H1 (cell line): Measurements from ENCODE around the gene CDC42BPB.

Source experiments
- CHD1 ChIP-seq: IDR thresholded peaks from 2 replicates; pipeline ENCODE4 v1.6.1; 2012; ENCODE audit warnings: low read depth, low read length, improper control_type of control experiment
- EP300 ChIP-seq, 2 experiments: IDR thresholded peaks; 1 replicate in 1 of 2; 2 replicates in 1 of 2; pipeline ENCODE4 v1.6.1; 2011 to 2012; ENCODE audit warnings: low read depth in 2 of 2, low read length in 2 of 2, mild to moderate bottlenecking in 2 of 2, borderline replicate concordance in 1 of 2, inconsistent platforms in 1 of 2, moderate library complexity in 1 of 2
- GABPA ChIP-seq: IDR thresholded peaks from 2 replicates; pipeline ENCODE4 v1.6.1; 2011; ENCODE audit warnings: mild to moderate bottlenecking, low read length, moderate library complexity, borderline replicate concordance; ENCODE audit not compliant: insufficient read depth
- POLR2AphosphoS5 ChIP-seq: IDR thresholded peaks from 2 replicates; pipeline ENCODE4 v1.6.1; 2011; ENCODE audit warnings: low read depth, low read length
- RAD21 ChIP-seq, 2 experiments: IDR thresholded peaks in 1 of 2; conservative IDR thresholded peaks in 1 of 2; 2 replicates each; pipeline ENCODE4 v1.6.1; 2011; ENCODE audit warnings: low read depth in 2 of 2, low read length in 2 of 2, improper control_type of control experiment in 1 of 2, inconsistent platforms in 1 of 2, mild to moderate bottlenecking in 1 of 2, moderate library complexity in 1 of 2
- SUZ12 ChIP-seq: fragments of 200-600 bp; sonication (generic); IDR thresholded peaks from 2 replicates; pipeline ENCODE4 v1.6.1; 2012; ENCODE audit warnings: mild to moderate bottlenecking, inconsistent platforms, low read length, moderate library complexity, mixed read lengths
- TF ChIP-seq, protein P1 (sequence below), 3 experiments: IDR thresholded peaks; 1 replicate in 2 of 3; 2 replicates in 1 of 3; pipeline versions ENCODE4 v1.5.1 to v1.6.1; 2011; ENCODE audit warnings: low read length in 3 of 3, mild to moderate bottlenecking in 3 of 3, inconsistent platforms in 2 of 3, low read depth in 1 of 3, moderate library complexity in 1 of 3; ENCODE audit not compliant: insufficient read depth in 1 of 3; ENCODE audit errors: control extremely low read depth in 1 of 3

DNA sequence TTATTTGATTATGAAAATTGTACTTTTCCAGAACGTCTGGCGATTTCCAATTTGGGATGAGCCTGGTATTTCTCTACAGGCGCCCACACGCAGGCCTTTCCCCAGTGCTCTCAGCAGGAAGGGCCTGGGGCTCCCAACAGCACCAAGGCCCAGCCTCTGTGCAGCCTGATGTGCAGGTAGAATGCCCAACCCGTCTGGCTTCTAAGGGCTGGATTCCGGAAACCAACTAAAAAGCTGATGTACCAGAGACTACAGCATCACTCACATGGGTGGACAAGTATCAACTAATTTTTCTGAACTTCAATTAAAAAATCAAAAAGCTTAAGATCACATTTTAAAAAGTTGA, 25.8 kb downstream of the CDC42BPB start:
- TF ChIP-seq POLR2AphosphoS5: no peak
- no peak for TF ChIP-seq SUZ12
- TF ChIP-seq, protein P1, sequence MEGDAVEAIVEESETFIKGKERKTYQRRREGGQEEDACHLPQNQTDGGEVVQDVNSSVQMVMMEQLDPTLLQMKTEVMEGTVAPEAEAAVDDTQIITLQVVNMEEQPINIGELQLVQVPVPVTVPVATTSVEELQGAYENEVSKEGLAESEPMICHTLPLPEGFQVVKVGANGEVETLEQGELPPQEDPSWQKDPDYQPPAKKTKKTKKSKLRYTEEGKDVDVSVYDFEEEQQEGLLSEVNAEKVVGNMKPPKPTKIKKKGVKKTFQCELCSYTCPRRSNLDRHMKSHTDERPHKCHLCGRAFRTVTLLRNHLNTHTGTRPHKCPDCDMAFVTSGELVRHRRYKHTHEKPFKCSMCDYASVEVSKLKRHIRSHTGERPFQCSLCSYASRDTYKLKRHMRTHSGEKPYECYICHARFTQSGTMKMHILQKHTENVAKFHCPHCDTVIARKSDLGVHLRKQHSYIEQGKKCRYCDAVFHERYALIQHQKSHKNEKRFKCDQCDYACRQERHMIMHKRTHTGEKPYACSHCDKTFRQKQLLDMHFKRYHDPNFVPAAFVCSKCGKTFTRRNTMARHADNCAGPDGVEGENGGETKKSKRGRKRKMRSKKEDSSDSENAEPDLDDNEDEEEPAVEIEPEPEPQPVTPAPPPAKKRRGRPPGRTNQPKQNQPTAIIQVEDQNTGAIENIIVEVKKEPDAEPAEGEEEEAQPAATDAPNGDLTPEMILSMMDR (IDR thresholded peaks at IDR 0.05; ENCODE audit: control extremely low read depth in 1 of 3, insufficient read depth in 1 of 3, low read depth in 1 of 3, low read length in 3 of 3): no peak
- no peak for TF ChIP-seq RAD21 (IDR thresholded peaks at IDR 0.05 in 1 of 2, conservative IDR thresholded peaks at IDR 0.05 in 1 of 2; ENCODE audit: low read depth in 2 of 2, low read length in 2 of 2)
- no peak for TF ChIP-seq CHD1
- no peak for TF ChIP-seq GABPA
- no peak for TF ChIP-seq EP300 (IDR thresholded peaks at IDR 0.05; ENCODE audit: borderline replicate concordance in 1 of 2, low read depth in 2 of 2, low read length in 2 of 2)
